Kidney epithelial cell (primary cell): ENCODE measurements around the gene DNAJC8. TPM values are rescaled to one million over a fixed set of nuclear protein-coding genes. Genes with fewer than 3 reads are reported as not detected.

Experiments
- DNase-seq: peaks from one replicate; pipeline ENCODE4 v3.0.0-alpha.2; 2010; ENCODE audit warnings: low read depth
- H3K27me3 ChIP-seq: 2 replicates; pipeline ENCODE4 v1.6.0; 2011; ENCODE audit warnings: low read length; ENCODE audit not compliant: control insufficient read depth, insufficient read depth
- H3K36me3 ChIP-seq: 2 replicates; pipeline ENCODE4 v1.5.1; 2011; ENCODE audit warnings: low read length; ENCODE audit not compliant: control insufficient read depth, insufficient read depth
- H3K4me3 ChIP-seq: 2 replicates; pipeline ENCODE4 v1.5.1; 2011; ENCODE audit warnings: low read depth, mild to moderate bottlenecking, control low read depth, low read length
- total RNA-seq: library from RNA; depleted of rRNA; stranded (reverse); fragments of >200 nt; gene quantifications from 2 replicates; pipeline ENCODE4 v1.2.3, GENCODE V29; 2015
- TF ChIP-seq, protein P1 (sequence below): IDR thresholded peaks from 2 replicates; pipeline ENCODE4 v1.5.1; 2011; ENCODE audit warnings: mild to moderate bottlenecking, moderate library complexity, low read length, control low read depth, inconsistent platforms; ENCODE audit not compliant: insufficient read depth, poor library complexity, severe bottlenecking

The DNAJC8 gene
- total RNA-seq, 1 donor from 2014 or later = 93.3 TPM

DNA sequence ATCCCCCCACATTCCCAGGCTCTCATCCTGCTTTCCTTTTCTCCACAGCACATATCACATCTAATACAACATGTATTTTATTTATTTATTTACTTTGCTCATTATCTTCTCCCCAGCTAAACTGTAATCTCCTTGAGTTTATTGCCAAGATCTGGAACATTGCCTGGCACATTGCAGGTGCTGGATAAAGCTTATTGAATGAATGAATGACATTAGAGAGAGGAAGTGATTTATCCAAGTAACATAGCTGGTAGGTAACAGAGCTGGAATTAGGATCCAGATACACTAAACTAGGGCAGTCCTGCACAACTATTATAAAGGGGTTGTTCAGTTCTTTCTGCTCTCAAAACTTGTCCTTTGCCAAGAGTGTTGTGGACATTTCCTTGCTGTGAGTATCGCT lies 47.8 kb downstream of the DNAJC8 start:
- Histone ChIP-seq H3K36me3 (no peaks in the 10 kb centered on the region), H3K4me3 (no peak overlapping the region), H3K27me3 (no peaks in the 10 kb centered on the region)
- TF ChIP-seq, protein P1, sequence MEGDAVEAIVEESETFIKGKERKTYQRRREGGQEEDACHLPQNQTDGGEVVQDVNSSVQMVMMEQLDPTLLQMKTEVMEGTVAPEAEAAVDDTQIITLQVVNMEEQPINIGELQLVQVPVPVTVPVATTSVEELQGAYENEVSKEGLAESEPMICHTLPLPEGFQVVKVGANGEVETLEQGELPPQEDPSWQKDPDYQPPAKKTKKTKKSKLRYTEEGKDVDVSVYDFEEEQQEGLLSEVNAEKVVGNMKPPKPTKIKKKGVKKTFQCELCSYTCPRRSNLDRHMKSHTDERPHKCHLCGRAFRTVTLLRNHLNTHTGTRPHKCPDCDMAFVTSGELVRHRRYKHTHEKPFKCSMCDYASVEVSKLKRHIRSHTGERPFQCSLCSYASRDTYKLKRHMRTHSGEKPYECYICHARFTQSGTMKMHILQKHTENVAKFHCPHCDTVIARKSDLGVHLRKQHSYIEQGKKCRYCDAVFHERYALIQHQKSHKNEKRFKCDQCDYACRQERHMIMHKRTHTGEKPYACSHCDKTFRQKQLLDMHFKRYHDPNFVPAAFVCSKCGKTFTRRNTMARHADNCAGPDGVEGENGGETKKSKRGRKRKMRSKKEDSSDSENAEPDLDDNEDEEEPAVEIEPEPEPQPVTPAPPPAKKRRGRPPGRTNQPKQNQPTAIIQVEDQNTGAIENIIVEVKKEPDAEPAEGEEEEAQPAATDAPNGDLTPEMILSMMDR = no peak
- DNase-seq = no peak

DNA sequence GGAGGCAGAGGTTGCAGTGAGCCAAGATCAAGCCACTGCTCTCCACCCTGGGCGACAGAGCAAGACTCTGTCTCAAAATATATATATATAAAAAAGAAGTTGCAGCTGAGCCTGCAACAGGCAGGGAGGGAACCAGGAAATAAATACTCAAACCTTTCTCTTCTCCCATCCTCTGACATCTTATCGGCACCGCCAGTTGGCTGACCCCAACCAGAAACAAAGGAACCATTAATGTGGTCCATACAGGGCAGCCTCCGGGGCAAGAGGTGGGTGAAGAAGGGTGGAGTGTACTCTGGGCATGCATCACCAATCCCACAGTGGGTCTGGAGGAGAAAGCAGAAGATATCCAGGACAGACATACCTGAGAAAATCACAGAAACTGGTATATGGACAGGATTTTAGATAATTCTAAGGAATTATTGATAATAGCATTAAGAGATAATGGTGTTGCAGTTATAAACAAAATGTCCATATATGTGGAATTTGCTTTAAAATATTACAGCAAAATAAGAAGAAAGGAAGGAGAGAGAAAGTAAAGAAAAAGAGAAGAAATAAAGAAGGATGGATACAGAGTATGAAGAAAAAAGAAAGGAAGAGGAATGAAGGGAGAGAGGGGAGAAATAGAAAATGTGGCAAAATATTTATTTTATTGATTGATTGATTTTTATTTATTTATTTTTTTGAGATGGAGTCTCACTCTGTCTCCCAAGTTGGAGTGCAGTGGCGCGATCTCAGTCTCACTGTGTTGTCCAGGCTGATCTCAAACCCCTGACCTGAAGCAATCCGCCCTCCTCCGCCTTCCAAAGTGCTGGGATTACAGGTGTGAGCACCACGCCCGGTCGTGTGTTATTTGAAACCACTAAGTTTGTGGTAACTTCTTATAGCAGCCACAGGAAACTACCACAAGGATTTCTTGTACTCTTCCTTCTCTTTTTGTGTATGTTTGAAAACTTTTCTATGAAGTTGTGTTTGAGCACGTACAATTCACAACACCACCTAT lies 52.2 kb downstream of the DNAJC8 start:
- TF ChIP-seq, protein P1 = no peak

DNA sequence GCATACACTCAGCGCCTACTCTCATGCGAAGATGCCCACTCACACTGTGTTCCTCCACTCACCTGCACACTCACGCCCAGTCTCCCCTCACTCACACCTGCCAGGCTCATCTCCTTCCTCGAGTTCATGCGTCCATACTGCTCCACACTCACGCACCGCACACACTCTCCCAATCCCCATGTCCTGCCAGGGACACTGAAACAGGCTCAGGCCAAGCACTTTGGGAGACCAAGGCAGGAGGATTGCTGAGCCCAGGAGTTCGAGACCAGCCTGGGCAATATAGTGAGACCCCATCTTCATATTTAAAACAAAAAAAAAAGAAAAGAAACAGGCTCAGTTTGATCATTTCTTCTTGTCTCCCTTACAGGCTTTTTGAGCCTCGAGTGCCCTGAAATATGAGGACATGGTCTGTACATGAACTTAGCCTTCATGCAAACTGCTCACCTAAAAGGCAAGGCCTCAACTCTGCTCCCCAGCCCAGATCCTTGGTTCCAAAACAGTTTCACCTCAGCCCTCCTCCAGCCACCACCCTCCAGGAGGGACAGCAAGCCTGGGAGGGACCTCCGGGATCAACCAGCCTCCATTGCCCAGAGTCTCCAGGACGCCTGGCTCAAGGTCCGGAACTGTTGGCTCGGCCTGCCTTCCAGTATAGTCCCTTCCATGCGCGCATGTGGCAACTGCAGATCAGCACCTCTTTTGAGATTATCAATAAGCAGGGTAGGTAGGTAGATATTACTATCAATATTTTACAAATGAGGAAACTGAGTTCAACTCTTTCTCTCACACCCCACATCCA lies 53.9 kb downstream of the DNAJC8 start:
- Histone ChIP-seq H3K27me3 (no peaks in the 10 kb centered on the region), H3K4me3 (no peak overlapping the region), H3K36me3 (no peaks in the 10 kb centered on the region)
- DNase-seq = no peak
- TF ChIP-seq, protein P1 = no peak

More for the DNA sequence above, 52.2 kb downstream of the DNAJC8 start:
- Histone ChIP-seq H3K27me3 (no peaks in the 10 kb centered on the region), H3K4me3 (no peak overlapping the region), H3K36me3 (no peaks in the 10 kb centered on the region)
- DNase-seq = no peak

DNA sequence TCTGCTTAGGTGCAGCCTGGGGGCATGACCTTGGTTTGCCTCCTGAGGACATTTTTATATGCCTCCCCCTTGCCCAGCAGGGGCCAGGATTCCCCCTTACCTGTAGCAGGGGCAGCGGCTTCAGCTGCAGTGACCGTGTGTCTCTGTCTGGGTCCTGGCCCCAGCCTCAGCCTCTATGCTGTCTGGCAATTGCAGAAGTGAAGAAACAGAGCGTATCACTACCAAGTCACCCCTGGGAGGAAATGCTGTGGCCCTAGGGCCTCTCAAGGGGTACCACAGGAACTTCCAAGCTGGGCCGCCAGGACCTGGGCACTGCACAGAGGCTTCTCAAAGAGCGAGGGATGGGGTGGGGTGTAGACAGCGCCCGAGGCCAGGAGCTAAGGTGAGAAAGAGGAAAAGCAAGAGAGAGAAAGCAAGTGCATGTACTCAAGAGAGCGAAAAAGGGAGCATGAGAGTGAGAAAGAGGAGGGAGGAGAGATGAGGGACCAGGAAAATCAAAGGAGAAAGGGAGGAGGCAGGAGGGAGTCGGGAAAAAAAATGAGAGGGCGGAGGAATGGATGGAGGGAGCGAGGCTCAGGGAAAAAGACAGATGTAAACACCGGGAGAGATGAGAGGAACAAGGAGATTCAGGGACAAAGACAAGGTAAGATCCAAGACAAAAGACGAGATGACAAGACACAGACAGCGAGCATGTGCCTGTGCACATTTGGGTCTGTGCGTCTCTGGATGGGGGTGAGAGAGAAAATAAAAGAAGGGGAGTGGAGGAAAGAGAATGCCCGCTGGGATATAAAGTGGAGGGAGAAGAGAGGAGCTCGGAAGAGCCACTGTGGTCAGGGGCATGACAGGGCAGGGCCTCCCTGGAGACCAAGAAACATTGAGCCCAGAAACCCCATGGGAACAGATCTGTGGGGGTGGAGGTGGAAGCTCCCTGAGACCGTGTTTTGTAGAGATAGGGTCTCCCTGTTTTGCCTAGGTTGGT lies 56.0 kb downstream of the DNAJC8 start, which contains the start of gene PTAFR:
Gene PTAFR (minus strand): TSS at position 199 of the 979 bp plus-strand sequence. CDS start 25,669 bp downstream, outside the sequence.
- TF ChIP-seq, protein P1 = no peak
- DNase-seq = no peak
- no peaks in the 10 kb centered on the region for H3K27me3 ChIP-seq

DNA sequence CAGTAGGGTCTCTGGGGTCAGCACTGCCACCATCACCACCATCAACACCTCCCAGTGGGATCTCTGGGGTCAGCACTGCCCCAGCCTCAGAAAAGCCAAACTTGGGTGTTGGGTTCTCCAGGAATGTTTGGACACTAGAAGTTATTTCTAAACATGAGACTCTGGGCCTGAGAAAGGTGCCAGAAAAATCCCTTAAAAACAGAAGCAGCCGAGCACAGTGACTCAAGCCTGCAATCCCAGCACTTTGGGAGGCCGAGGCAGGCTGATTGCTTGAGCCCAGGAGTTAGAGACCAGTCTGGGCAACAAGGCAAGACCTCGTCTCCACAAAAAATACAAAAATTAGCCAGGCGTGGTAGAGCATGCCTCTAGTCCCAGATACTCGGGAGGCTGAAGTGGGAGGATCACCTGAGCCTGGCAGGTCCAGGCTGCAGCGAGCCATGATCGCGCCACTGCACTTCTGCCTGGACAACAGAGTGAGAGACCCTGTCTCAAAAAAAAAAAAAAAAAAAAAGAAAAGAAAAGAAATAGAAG lies 56.8 kb downstream of the DNAJC8 start:
- H3K36me3 ChIP-seq = no peaks in the 10 kb centered on the region
- H3K27me3 ChIP-seq = no peaks in the 10 kb centered on the region
- DNase-seq = no peak
- TF ChIP-seq, protein P1 = no peak
- H3K4me3 ChIP-seq = no peak overlapping the region

More for the DNA sequence above, 56.0 kb downstream of the DNAJC8 start, which contains the start of gene PTAFR:
- H3K4me3 ChIP-seq = no peak within 1 kb of the TSS
- H3K36me3 ChIP-seq = no peaks in the 10 kb centered on the region
